ENCODE data around the gene S100A3.

GRCh38 chr1:153506386-153506785 is 42.7 kb downstream of the S100A3 start:
- no peak for TF ChIP-seq CTCF (IDR thresholded peaks at IDR 0.05; ENCODE audit: low read length)
- TF ChIP-seq EZH2 (IDR thresholded peaks at IDR 0.05; ENCODE audit: borderline replicate concordance, low read length) = no peak
